Measurements from ENCODE around the gene BCL11A.

BCL11A gene

DNA sequence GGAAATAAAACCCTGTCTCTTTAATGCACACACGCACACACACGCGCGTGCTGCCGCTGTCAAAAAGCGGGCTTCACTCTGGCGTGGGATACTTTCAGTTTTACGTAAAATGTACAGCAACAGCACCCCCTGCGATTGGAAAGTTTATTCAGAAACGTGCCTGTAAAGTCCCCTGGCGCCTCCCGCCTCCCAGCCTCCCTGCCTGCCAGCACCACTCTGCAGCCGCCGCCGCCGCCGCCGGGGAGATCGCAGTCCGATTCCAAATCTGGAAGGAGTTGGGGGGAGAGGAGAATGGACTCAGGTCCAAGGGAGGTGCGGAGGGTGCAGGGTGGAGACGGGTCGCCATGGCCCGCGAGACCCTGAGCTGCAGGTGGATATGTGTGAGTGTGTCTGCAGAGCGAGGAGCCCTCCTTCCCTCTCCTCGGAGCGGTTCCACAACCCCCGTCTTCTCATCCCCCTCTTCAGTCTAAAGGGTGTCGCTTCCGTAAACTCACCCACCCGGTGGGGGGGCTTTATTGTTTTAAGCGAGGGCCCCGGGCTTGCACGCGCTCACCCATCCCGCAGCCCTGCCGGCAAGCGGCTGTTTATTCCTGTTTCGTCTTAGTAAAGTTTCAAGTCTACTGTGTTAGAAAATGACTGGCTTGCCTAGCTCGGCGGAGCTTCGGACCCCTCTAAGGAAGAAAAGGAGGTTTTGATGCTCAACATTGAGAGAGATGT lies 1.8 kb upstream of the BCL11A start:
- H3K4me3 Mint-ChIP-seq: peak overlapping the region; percentile 94
- no peaks in the 10 kb centered on the region for H3K9me3 Mint-ChIP-seq
- H3K27ac Mint-ChIP-seq: peak overlapping the region; percentile 83
- H3K4me1 Mint-ChIP-seq (ENCODE audit: low read depth): peaks cover 43% of the 10 kb centered on the region
- H3K27me3 Mint-ChIP-seq: peaks cover 6% of the 10 kb centered on the region
- H3K36me3 Mint-ChIP-seq (ENCODE audit: low read depth): peaks cover 46% of the 10 kb centered on the region
- intact Hi-C loops (cut with micrococcal nuclease): loop anchor here (2.0 to 10.0 kb wide), 3 partner anchors 40 to 1790 kb away; no protein-coding TSS in a partner anchor

DNA sequence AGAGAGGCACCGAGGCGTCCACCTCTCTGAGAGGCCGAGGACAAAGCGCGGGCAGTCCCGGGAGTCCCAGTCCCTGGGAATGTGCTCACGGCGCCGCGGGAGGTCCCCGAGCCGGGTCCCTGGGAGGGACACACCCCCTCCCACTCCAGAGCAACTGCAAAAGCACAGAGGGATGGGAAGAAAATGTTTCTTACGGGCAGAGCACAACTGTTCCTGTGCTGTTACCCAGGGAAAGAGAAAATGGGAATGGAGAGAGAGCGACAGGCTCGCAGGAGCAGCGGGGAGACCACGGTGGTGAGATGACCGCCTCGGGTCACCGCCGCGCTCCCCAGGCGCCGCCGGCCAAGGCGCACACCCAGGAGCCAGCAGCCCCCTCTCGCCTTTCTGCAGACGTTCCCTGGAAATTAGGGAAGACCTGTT lies 1.2 kb upstream of the BCL11A start:
- Mint-ChIP-seq H3K9me3 (no peaks in the 10 kb centered on the region), H3K4me3 (peak overlapping the region; percentile 94), H3K36me3 (ENCODE audit: low read depth) (peaks cover 51% of the 10 kb centered on the region), H3K27ac (peak overlapping the region; percentile 83), H3K27me3 (peaks cover 6% of the 10 kb centered on the region), H3K4me1 (ENCODE audit: low read depth) (peaks cover 43% of the 10 kb centered on the region)
- intact Hi-C loops (cut with micrococcal nuclease): loop anchor here (2.0 to 10.0 kb wide), 4 partner anchors 40 to 1790 kb away; no protein-coding TSS in a partner anchor

DNA sequence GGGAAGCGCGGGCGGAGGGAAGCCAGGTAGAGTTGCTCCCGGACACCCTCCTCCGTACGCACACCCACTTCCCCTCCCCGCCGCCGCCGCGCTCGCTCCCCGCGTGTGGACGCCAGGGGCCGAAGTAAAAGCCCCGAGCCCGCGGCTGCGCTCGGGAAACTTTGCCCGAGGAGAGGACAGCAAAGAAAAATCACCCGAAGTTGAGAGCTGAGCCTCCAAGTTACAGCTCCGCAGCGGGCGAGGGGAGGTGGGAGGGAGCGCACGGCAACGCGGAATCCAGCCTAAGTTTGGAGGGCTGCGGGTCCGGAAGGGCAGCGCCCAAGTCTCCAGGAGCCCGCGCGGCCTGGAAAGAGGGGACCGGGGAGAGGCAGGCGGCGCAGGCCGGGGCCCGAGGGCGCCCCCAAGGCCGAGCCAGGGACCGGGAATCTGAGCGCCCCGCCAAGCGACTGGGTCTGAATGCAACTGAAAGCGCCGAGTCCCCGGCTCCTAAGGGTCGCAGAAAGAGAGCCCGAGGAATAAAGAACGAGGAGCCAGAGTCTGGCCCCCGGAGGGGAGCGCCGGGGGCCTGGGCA lies 706 bp upstream of the BCL11A start:
- Mint-ChIP-seq H3K27me3 (peaks cover 5% of the 10 kb centered on the region), H3K4me3 (peak overlapping the region; percentile 94), H3K27ac (peak overlapping the region; percentile 83), H3K9me3 (no peaks in the 10 kb centered on the region), H3K4me1 (ENCODE audit: low read depth) (peaks cover 45% of the 10 kb centered on the region), H3K36me3 (ENCODE audit: low read depth) (peaks cover 52% of the 10 kb centered on the region)
- intact Hi-C loops (cut with micrococcal nuclease): loop anchor here (2.0 to 10.0 kb wide), 4 partner anchors 39 to 1789 kb away; no protein-coding TSS in a partner anchor

DNA sequence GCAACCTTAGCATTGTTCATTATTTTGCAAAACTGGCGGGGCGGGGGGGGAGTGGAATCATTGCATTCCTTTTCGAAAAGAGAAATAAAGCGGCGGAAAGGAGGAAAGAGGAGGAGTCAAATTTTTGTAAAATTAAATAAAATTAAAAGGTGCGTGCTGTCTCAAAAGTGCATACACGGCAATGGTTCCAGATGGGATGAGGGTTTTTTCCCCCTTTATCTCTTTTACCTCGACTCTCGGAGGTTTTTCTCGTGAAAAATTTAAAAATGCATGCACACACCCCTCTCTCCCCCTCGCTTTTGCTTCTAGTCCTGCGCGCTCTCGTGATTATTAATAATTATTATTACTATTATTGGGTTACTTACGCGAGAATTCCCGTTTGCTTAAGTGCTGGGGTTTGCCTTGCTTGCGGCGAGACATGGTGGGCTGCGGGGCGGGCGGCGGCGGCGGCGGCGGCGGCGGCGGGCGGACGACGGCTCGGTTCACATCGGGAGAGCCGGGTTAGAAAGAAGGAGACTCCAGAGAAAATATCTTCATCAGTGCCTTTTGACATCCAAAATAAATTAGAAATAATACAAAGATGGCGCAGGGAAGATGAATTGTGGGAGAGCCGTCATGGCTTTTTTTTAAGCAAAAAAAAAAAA lies 481 bp downstream of the BCL11A start:
- peaks cover 52% of the 10 kb centered on the region for H3K36me3 Mint-ChIP-seq (ENCODE audit: low read depth)
- intact Hi-C loops (cut with micrococcal nuclease): loop anchor here (5.0 to 10.0 kb wide), 3 partner anchors 118 to 1788 kb away; no protein-coding TSS in a partner anchor
- peak overlapping the region; percentile 83 for H3K27ac Mint-ChIP-seq
- H3K4me3 Mint-ChIP-seq: peak overlapping the region; percentile 94
- no peaks in the 10 kb centered on the region for H3K9me3 Mint-ChIP-seq
- H3K27me3 Mint-ChIP-seq: peaks cover 5% of the 10 kb centered on the region
- peaks cover 55% of the 10 kb centered on the region for H3K4me1 Mint-ChIP-seq (ENCODE audit: low read depth)

DNA sequence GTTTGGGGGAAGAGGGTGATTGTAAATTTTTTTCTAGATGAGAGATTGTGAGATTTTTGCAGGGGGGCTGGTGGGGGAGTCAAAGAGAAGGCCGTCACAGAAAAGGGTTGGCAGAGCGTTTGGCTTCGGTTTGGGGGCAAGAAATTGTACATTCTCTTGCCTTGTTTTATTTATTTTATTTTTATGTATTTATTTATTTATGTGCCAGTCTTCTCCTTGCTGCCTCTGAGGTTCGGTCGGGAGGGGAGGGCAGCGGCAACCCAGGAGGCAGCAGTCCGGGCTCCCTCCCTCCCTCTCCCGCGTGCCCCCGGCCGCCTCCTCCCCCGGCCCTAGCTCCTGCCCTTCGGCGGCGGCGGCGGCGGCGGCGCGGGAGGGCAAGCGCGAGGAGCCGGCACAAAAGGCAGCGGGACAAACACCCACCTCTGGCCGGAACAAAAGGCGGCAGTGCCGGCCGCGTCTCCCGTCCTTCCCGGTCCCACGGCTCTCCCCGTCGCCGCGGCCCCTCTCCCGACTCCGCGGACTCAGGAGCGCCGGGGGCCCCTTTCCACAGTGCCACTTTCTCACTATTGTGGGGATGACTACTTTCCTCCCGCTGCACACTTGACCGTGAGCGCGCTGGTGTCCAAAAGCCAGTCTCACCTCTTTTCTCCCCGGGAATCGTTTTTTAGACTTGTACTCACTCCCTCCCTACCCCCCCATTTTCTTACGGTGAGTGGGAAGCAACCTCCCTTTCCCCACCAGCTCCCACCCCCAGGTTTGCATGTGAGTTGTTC lies 1.2 kb downstream of the BCL11A start:
- peaks cover 50% of the 10 kb centered on the region for H3K4me1 Mint-ChIP-seq (ENCODE audit: low read depth)
- H3K9me3 Mint-ChIP-seq: no peaks in the 10 kb centered on the region
- peaks cover 52% of the 10 kb centered on the region for H3K36me3 Mint-ChIP-seq (ENCODE audit: low read depth)
- peak overlapping the region; percentile 83 for H3K27ac Mint-ChIP-seq
- peak overlapping the region; percentile 94 for H3K4me3 Mint-ChIP-seq
- intact Hi-C loops (cut with micrococcal nuclease): loop anchor here (5.0 to 10.0 kb wide), 3 partner anchors 117 to 1787 kb away; no protein-coding TSS in a partner anchor
- peaks cover 1% of the 10 kb centered on the region for H3K27me3 Mint-ChIP-seq

DNA sequence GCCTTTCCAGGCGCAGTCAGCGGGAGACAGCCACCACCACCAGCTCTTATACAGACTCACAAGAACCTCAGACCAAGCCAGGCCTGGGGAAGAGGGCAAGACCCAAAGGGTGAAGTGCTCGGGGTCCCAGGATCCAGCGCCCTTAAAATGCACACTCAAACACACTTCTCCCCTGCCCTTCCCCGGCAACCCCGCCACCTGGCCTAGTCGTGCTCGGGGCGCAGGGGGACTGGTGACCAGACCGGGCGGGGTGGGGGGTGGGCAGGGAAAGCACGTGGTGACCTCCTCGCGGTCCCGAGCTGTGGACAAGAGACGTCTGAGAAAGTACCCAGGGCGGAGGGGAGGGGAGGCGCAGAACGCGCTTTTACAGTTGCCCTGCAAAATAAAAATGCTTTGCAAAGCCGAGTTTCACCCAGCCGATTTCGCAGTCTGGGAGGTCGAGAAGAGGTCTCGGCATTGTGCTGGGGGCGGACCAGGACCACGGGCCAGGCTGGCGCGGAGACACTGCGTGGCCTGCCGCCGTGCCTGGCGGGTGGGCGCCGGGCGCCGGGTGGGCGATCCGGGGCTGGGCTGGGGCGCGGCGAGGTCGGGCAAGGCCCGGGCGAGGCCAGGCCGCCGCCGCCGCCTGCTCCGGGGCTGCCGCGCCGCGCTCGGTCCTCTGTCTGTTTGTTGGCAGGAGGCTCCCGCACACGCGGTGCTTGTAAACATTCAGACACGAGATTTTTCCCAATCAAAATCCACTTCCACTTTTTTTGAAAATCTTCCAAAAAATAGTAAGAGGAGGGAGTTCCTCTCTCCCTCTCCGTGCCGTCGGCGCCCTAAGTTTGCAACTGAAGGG lies 2.0 kb downstream of the BCL11A start:
- no peaks in the 10 kb centered on the region for H3K9me3 Mint-ChIP-seq
- H3K27me3 Mint-ChIP-seq: no peaks in the 10 kb centered on the region
- peak overlapping the region; percentile 94 for H3K4me3 Mint-ChIP-seq
- peak overlapping the region; percentile 83 for H3K27ac Mint-ChIP-seq
- intact Hi-C loops (cut with micrococcal nuclease): loop anchor here (2.0 to 10.0 kb wide), 4 partner anchors 117 to 1787 kb away; no protein-coding TSS in a partner anchor
- peaks cover 44% of the 10 kb centered on the region for H3K4me1 Mint-ChIP-seq (ENCODE audit: low read depth)
- H3K36me3 Mint-ChIP-seq (ENCODE audit: low read depth): peaks cover 56% of the 10 kb centered on the region

DNA sequence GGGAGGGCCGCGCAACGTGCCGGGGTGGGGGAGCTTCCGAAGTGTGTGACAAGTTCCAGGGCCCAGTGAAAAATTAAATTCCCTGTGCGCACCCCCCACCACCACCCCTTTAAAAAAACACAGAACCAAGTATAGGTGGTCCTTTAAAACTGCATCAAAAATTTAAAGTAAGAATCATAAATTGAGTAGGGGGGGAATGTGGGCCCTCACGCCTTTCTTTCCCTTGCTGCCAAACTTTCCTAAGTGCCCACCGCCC lies 2.5 kb downstream of the BCL11A start:
- Mint-ChIP-seq H3K4me1 (ENCODE audit: low read depth) (peaks cover 49% of the 10 kb centered on the region), H3K4me3 (peak overlapping the region; percentile 94), H3K27ac (peak overlapping the region; percentile 83), H3K36me3 (ENCODE audit: low read depth) (peaks cover 62% of the 10 kb centered on the region), H3K27me3 (no peaks in the 10 kb centered on the region), H3K9me3 (no peaks in the 10 kb centered on the region)
- intact Hi-C loops (cut with micrococcal nuclease): loop anchor here (1.0 to 10.0 kb wide), 5 partner anchors 116 to 1786 kb away; no protein-coding TSS in a partner anchor

DNA sequence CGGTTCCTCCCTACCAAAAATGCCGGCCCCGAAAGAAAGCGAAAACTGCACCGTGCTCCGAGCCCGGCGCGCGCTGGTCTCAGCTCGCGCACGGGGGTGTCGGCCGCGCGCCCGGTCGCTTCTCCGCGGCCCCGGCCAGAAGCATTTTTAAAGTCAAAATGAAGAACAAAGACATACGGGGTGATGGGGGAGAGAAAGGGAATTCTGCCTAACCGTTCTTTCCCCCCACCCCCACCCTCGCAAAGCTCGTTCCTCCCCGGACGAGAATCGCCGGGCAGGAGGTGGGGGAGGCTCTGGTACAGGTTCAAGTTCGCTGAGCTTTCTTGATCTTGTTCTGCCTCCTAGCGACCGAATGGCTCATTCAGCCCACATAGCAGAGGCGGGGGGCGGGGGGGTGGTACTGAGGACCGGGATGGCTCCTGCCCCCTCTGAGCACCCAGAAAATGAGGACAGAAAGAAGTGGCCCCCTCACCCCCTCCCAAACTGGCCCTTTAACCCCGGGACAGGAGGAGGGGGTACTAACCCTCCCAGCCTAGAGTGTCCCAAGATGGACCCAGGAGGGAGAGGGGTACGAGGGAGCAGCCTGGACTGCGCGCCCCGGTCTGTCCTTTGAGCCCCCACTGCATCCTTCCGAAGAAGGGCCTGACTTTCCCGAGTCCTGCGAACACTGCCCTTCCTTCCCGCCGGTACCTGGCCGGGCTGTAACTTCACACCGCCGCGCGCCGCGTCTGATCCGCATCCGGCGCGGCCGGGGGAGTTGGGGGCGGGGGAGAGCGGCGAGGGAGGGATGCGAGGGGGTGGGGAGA lies 3.1 kb downstream of the BCL11A start:
- Mint-ChIP-seq H3K4me3 (peak overlapping the region; percentile 94), H3K9me3 (no peaks in the 10 kb centered on the region), H3K27me3 (no peaks in the 10 kb centered on the region), H3K4me1 (ENCODE audit: low read depth) (peaks cover 47% of the 10 kb centered on the region), H3K27ac (peak overlapping the region; percentile 88), H3K36me3 (ENCODE audit: low read depth) (peaks cover 64% of the 10 kb centered on the region)
- intact Hi-C loops (cut with micrococcal nuclease): loop anchor here (1.0 to 10.0 kb wide), 5 partner anchors 116 to 1786 kb away; no protein-coding TSS in a partner anchor

DNA sequence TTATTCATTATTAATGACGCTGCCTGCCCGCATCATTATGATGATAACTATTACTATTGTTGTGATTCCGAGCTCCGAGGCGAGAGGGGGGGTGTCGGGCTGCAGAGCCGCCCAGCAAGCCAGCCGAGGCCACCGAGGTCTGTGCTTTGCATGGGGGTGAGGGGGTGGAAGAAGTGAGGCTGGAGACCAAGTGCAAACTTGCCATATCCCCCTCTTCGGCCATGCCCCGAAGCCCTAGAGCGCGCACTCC lies 3.6 kb downstream of the BCL11A start:
- intact Hi-C loops (cut with micrococcal nuclease): loop anchor here (1.0 to 10.0 kb wide), 7 partner anchors 33 to 1785 kb away; no protein-coding TSS in a partner anchor
- peaks cover 49% of the 10 kb centered on the region for H3K4me1 Mint-ChIP-seq (ENCODE audit: low read depth)

DNA sequence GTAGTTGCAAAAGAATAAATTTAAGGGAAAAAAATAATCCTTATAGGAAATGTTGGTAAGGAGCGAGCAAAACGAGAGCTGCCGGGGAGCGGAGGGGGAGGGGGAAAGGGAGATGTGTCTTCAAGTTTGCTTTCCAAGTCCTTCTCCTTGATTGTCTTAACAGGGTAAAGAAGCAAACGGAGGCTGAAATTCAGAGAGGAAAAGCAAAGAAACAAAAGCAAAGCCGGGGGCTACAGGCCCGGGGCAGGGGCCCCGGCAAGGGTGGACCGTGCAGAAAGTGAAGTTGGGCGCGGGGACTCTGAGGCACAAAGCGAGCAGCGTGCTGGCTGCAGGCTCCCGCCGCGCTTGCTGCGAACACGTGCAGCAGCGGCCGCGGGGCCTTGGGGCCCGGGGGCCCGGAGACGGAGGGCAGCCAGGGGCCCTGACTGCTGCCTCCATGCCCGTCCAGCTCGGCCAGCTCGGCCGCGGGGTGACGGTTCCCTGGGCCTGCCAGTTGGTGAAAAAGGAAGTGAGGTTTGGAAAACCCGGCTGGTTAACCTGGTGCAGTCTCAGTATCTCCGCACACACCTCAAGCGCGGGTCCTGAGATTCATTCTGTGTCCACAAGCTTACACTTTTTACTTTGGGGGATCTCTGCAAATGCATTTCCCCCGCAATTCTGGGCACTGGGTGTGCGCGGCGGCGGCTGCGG lies 4.1 kb downstream of the BCL11A start:
- Mint-ChIP-seq H3K27ac (peak overlapping the region; percentile 88), H3K4me3 (peak overlapping the region; percentile 94), H3K27me3 (no peaks in the 10 kb centered on the region), H3K36me3 (ENCODE audit: low read depth) (peaks cover 64% of the 10 kb centered on the region), H3K4me1 (ENCODE audit: low read depth) (peaks cover 50% of the 10 kb centered on the region), H3K9me3 (no peaks in the 10 kb centered on the region)
- intact Hi-C loops (cut with micrococcal nuclease): loop anchor here (2.0 to 5.0 kb wide), 2 partner anchors 33 to 67 kb away; no protein-coding TSS in a partner anchor

More for the DNA sequence above, 3.6 kb downstream of the BCL11A start:
- Mint-ChIP-seq H3K27me3 (no peaks in the 10 kb centered on the region), H3K36me3 (ENCODE audit: low read depth) (peaks cover 64% of the 10 kb centered on the region), H3K9me3 (no peaks in the 10 kb centered on the region), H3K4me3 (peak overlapping the region; percentile 94), H3K27ac (peak overlapping the region; percentile 88)

DNA sequence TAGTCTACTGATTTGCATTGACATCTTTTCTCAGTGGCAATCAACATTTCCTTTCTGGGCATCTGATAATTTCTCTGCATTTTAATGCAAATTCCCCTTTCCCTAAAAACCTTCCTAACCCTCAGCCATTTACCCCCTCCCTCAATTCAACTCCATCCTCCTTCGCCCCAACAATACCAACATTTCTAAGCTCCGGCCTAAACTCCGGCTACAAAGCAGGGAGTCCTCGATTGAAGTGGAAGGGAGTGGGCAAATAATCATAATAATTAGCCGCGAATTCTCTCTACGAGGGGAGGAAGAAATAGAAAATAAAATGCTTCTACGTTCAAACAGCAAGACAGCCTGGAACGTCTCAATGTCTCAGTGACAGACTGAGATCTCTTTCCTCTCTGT lies 4.6 kb downstream of the BCL11A start:
- intact Hi-C loops (cut with micrococcal nuclease): loop anchor here (2.0 to 5.0 kb wide), 2 partner anchors 32 to 67 kb away; no protein-coding TSS in a partner anchor
- Mint-ChIP-seq H3K4me3 (peak overlapping the region; percentile 94), H3K36me3 (ENCODE audit: low read depth) (peaks cover 63% of the 10 kb centered on the region), H3K27ac (peak overlapping the region; percentile 88), H3K27me3 (no peaks in the 10 kb centered on the region), H3K4me1 (ENCODE audit: low read depth) (peaks cover 48% of the 10 kb centered on the region), H3K9me3 (no peaks in the 10 kb centered on the region)

DNA sequence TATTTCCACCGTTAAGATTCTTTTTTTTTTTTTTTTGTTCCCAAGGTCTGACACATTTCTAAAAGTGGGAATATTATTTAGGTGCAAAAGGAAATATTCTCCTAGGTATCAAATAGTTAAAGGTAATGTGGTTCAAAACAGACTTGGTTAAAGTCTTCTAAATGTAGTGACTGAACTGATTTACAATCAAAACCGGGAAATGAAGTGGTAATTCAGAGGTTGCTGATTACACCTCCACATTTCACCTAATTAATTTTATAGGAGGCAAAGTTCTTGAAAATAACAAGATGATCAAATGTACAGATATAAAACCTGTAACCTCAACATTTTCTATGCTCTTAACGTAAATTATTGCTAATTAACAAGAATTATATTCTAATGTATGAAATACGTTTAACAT lies 5.1 kb downstream of the BCL11A start:
- H3K4me3 Mint-ChIP-seq: no peak overlapping the region
- H3K4me1 Mint-ChIP-seq (ENCODE audit: low read depth): peaks cover 50% of the 10 kb centered on the region
- H3K9me3 Mint-ChIP-seq: no peaks in the 10 kb centered on the region
- intact Hi-C loops (cut with micrococcal nuclease): loop anchor here (2.0 to 5.0 kb wide), 2 partner anchors 32 to 66 kb away; no protein-coding TSS in a partner anchor
- H3K27me3 Mint-ChIP-seq: no peaks in the 10 kb centered on the region
- H3K27ac Mint-ChIP-seq: peak overlapping the region; percentile 88
- H3K36me3 Mint-ChIP-seq (ENCODE audit: low read depth): peaks cover 61% of the 10 kb centered on the region
